ENCODE measurements around the gene DMC1.
"Not testable (repeated sequence)": the region's sequence is repeated elsewhere in the genome, so short reads cannot be mapped to it uniquely, and the experiment has no call there.

The DMC1 gene

GRCh38 chr22:38501797-38502672 lies 67.9 kb downstream of the DMC1 start:
- no peak for DNase-seq (ENCODE audit: low read depth in 2 of 2)

- no peak for DNase-seq (ENCODE audit: low read depth in 2 of 2)
Measured at GRCh38 chr22:38497869-38498268, 72.1 kb downstream of the DMC1 start.

GRCh38 chr22:38494939-38495338 lies 75.0 kb downstream of the DMC1 start:
- DNase-seq (ENCODE audit: low read depth in 2 of 2), result no peak

- DNase-seq (ENCODE audit: low read depth in 2 of 2), result no peak
Measured at GRCh38 chr22:38494498-38494897, 75.5 kb downstream of the DMC1 start.

- no peak for DNase-seq (ENCODE audit: low read depth in 2 of 2)
Measured at GRCh38 chr22:38491707-38492348, 78.2 kb downstream of the DMC1 start.

GRCh38 chr22:38490915-38491314 lies 79.1 kb downstream of the DMC1 start:
- DNase-seq (ENCODE audit: low read depth in 2 of 2), result no peak

- no peak for DNase-seq (ENCODE audit: low read depth in 2 of 2)
Measured at GRCh38 chr22:38490475-38490874, 79.5 kb downstream of the DMC1 start.

- no peak for DNase-seq (ENCODE audit: low read depth in 2 of 2)
Measured at GRCh38 chr22:38489561-38490145, 80.3 kb downstream of the DMC1 start.

GRCh38 chr22:38489142-38489541 lies 80.8 kb downstream of the DMC1 start:
- DNase-seq (ENCODE audit: low read depth in 2 of 2), result no peak

GRCh38 chr22:38487946-38488345 lies 82.0 kb downstream of the DMC1 start:
- no peak for DNase-seq (ENCODE audit: low read depth in 2 of 2)

GRCh38 chr22:38485783-38486182 lies 84.2 kb downstream of the DMC1 start:
- DNase-seq (ENCODE audit: low read depth in 2 of 2), result no peak

GRCh38 chr22:38484244-38484643 lies 85.7 kb downstream of the DMC1 start:
- DNase-seq (ENCODE audit: low read depth in 2 of 2), result no peak

- DNase-seq (ENCODE audit: low read depth in 2 of 2), result no peak
Measured at GRCh38 chr22:38482662-38483308, 87.2 kb downstream of the DMC1 start.

GRCh38 chr22:38481871-38482332 lies 88.1 kb downstream of the DMC1 start:
- no peak for DNase-seq (ENCODE audit: low read depth in 2 of 2)

GRCh38 chr22:38481162-38481870 lies 88.7 kb downstream of the DMC1 start:
- DNase-seq (ENCODE audit: low read depth in 2 of 2), result no peak

- DNase-seq (ENCODE audit: low read depth in 2 of 2), result no peak
Measured at GRCh38 chr22:38479096-38479837, 90.7 kb downstream of the DMC1 start.

- no peak for DNase-seq (ENCODE audit: low read depth in 2 of 2)
Measured at GRCh38 chr22:38477585-38477984, 92.4 kb downstream of the DMC1 start.

- DNase-seq (ENCODE audit: low read depth in 2 of 2), result no peak
Measured at GRCh38 chr22:38474003-38474607, 95.9 kb downstream of the DMC1 start.

- no peak for DNase-seq (ENCODE audit: low read depth in 2 of 2)
Measured at GRCh38 chr22:38471237-38471636, 98.7 kb downstream of the DMC1 start.

- DNase-seq (ENCODE audit: low read depth in 2 of 2), result not testable (repeated sequence)
Measured at GRCh38 chr22:38470179-38470578, 99.8 kb downstream of the DMC1 start.
